ENCODE results near the gene NOTUM.

DNA sequence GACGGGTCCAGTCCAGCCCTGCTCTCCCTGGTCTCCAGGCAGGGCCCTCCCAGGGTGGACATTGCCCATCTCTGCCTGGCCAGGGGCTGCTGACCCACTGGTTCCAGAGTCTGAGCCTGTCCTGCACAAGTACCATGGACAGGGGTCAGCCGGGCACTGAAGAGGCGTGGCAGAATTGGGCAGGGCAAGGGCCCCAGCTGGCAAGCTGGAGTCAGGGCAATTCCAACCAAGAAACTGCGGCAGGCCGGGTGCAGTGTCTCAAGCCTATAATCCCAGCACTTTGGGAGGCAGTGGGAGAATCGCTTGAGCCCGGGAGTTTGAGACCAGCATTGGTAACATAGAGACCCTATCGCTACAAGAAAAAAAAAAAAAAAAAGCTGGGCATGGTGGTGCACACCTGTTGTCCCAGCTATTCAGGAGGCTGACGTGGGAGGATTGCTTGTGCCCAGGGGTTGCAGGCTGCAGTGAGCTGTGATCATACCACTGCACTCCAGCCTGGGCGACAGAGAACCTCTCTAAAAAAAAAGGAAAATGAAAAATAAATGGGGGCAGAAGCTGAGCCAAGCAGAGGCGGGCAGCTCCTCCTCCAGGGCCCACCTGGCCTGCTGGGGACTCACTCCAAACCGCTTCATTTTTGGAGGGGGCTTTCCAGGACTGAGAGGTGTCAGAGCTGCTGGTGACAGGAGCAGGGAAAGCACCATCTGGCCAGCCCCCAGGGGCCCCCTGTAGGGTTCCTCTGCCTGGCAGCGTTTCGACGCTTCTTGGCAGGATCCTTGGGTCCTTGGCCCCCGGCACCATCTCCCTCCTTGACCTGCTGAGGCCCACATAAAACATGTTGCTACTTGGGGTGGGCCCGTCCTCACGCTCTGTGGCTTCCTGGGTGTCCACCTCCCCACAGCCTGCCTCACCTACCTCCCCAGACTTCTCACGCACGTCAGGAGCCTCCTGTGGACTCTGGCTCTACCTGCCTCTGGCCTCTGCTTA is 30.6 kb downstream of the NOTUM start:
- TF ChIP-seq SCRT2 (tag by site-specific recombination; IDR thresholded peaks at IDR 0.05), result peak; percentile 57
- TF ChIP-seq, protein P1, sequence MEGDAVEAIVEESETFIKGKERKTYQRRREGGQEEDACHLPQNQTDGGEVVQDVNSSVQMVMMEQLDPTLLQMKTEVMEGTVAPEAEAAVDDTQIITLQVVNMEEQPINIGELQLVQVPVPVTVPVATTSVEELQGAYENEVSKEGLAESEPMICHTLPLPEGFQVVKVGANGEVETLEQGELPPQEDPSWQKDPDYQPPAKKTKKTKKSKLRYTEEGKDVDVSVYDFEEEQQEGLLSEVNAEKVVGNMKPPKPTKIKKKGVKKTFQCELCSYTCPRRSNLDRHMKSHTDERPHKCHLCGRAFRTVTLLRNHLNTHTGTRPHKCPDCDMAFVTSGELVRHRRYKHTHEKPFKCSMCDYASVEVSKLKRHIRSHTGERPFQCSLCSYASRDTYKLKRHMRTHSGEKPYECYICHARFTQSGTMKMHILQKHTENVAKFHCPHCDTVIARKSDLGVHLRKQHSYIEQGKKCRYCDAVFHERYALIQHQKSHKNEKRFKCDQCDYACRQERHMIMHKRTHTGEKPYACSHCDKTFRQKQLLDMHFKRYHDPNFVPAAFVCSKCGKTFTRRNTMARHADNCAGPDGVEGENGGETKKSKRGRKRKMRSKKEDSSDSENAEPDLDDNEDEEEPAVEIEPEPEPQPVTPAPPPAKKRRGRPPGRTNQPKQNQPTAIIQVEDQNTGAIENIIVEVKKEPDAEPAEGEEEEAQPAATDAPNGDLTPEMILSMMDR (tag by site-specific recombination; IDR thresholded peaks at IDR 0.05), result no peak
- TF ChIP-seq, protein P2, sequence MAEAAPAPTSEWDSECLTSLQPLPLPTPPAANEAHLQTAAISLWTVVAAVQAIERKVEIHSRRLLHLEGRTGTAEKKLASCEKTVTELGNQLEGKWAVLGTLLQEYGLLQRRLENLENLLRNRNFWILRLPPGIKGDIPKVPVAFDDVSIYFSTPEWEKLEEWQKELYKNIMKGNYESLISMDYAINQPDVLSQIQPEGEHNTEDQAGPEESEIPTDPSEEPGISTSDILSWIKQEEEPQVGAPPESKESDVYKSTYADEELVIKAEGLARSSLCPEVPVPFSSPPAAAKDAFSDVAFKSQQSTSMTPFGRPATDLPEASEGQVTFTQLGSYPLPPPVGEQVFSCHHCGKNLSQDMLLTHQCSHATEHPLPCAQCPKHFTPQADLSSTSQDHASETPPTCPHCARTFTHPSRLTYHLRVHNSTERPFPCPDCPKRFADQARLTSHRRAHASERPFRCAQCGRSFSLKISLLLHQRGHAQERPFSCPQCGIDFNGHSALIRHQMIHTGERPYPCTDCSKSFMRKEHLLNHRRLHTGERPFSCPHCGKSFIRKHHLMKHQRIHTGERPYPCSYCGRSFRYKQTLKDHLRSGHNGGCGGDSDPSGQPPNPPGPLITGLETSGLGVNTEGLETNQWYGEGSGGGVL (tag by site-specific recombination; IDR thresholded peaks at IDR 0.05), result no peak
- TF ChIP-seq ZNF175 (tag by site-specific recombination; IDR thresholded peaks at IDR 0.05), result no peak
- no peak for TF ChIP-seq TCF7L2 (IDR thresholded peaks at IDR 0.05; ENCODE audit: borderline replicate concordance, low read depth, low read length)
- TF ChIP-seq ZNF202 (tag by site-specific recombination; IDR thresholded peaks at IDR 0.05; ENCODE audit: borderline replicate concordance), result no peak
- no peak for TF ChIP-seq ZFP3 (tag by site-specific recombination; IDR thresholded peaks at IDR 0.05; ENCODE audit: low read depth)
- no peak for TF ChIP-seq ZNF571 (tag by site-specific recombination; IDR thresholded peaks at IDR 0.05)
- TF ChIP-seq ZNF350 (tag by site-specific recombination; IDR thresholded peaks at IDR 0.05), result no peak

Measured in HEK293 (cell line).